Measurements from ENCODE around the gene ITIH4.

Gene ITIH4

GRCh38 chr3:52831500-52832301 lies 1.2 kb upstream of the ITIH4 start:
- DNase-seq (ENCODE audit: low read depth in 2 of 2): no peak

GRCh38 chr3:52829906-52830463 lies 487 bp downstream of the ITIH4 start:
- no peak for DNase-seq (ENCODE audit: low read depth in 2 of 2)

- DNase-seq (ENCODE audit: low read depth in 2 of 2): no peak
Observed at GRCh38 chr3:52829482-52829881, 990 bp downstream of the ITIH4 start.

- no peak for DNase-seq (ENCODE audit: low read depth in 2 of 2)
Observed at GRCh38 chr3:52827866-52828376, 2.6 kb downstream of the ITIH4 start.

GRCh38 chr3:52827441-52827840 lies 3.0 kb downstream of the ITIH4 start:
- no peak for DNase-seq (ENCODE audit: low read depth in 2 of 2)

- no peak for DNase-seq (ENCODE audit: low read depth in 2 of 2)
Observed at GRCh38 chr3:52824037-52824436, 6.4 kb downstream of the ITIH4 start.

GRCh38 chr3:52822363-52822762 lies 8.1 kb downstream of the ITIH4 start:
- DNase-seq (ENCODE audit: low read depth in 2 of 2): no peak

- DNase-seq (ENCODE audit: low read depth in 2 of 2): peak in 1 of 2 experiments; percentile 9
Observed at GRCh38 chr3:52820736-52821135, 9.7 kb downstream of the ITIH4 start.

- no peak for DNase-seq (ENCODE audit: low read depth in 2 of 2)
Observed at GRCh38 chr3:52819936-52820335, 10.5 kb downstream of the ITIH4 start.

GRCh38 chr3:52817860-52818259 lies 12.6 kb downstream of the ITIH4 start:
- no peak for DNase-seq (ENCODE audit: low read depth in 2 of 2)

- no peak for DNase-seq (ENCODE audit: low read depth in 2 of 2)
Observed at GRCh38 chr3:52817221-52817620, 13.3 kb downstream of the ITIH4 start.

GRCh38 chr3:52816654-52817053 lies 13.8 kb downstream of the ITIH4 start:
- DNase-seq (ENCODE audit: low read depth in 2 of 2): no peak

GRCh38 chr3:52816199-52816598 lies 14.3 kb downstream of the ITIH4 start:
- DNase-seq (ENCODE audit: low read depth in 2 of 2): no peak

- DNase-seq (ENCODE audit: low read depth in 2 of 2): no peak
Observed at GRCh38 chr3:52813810-52814209, 16.7 kb downstream of the ITIH4 start.

GRCh38 chr3:52811452-52812011 lies 18.9 kb downstream of the ITIH4 start:
- DNase-seq (ENCODE audit: low read depth in 2 of 2): no peak

- DNase-seq (ENCODE audit: low read depth in 2 of 2): no peak
Observed at GRCh38 chr3:52810923-52811322, 19.5 kb downstream of the ITIH4 start.

- no peak for DNase-seq (ENCODE audit: low read depth in 2 of 2)
Observed at GRCh38 chr3:52809662-52810377, 20.7 kb downstream of the ITIH4 start.

GRCh38 chr3:52809149-52809548 lies 21.3 kb downstream of the ITIH4 start:
- no peak for DNase-seq (ENCODE audit: low read depth in 2 of 2)

- DNase-seq (ENCODE audit: low read depth in 2 of 2): no peak
Observed at GRCh38 chr3:52805270-52806039, 25.0 kb downstream of the ITIH4 start.

- no peak for DNase-seq (ENCODE audit: low read depth in 2 of 2)
Observed at GRCh38 chr3:52801839-52802238, 28.6 kb downstream of the ITIH4 start.

GRCh38 chr3:52800079-52800478 lies 30.4 kb downstream of the ITIH4 start:
- no peak for DNase-seq (ENCODE audit: low read depth in 2 of 2)

Data from stimulated activated CD4-positive, alpha-beta T cell treated with anti-CD3 and anti-CD28 coated beads, Interleukin-12 subunit alpha, Interleukin-12 subunit beta, amount 100 ng/mL, for 24 hours (primary cell).